Measurements from ENCODE around the gene FRS2. TPM values are rescaled to one million over a fixed set of nuclear protein-coding genes. Genes with fewer than 3 reads are reported as not detected.

The FRS2 gene
- total and polyA plus RNA-seq, 2 donors (not counting 1 experiment from before 2014, with no cell fraction given), result 11.3 to 33.7 TPM

- H3K4me1 Mint-ChIP-seq, result peaks cover 36% of the 10 kb centered on the region
- H3K27ac Mint-ChIP-seq, result no peak overlapping the region
- no peak for ATAC-seq (ENCODE audit: low read depth)
- intact Hi-C loops (cut with micrococcal nuclease), result no loop called here
- Histone ChIP-seq H3K27me3 (replicated peaks in 1 of 4; ENCODE audit: control extremely low read depth in 1 of 4, control insufficient read depth in 3 of 4, insufficient read depth in 4 of 4, low read length in 3 of 4) (no peaks in the 10 kb centered on the region), H3K4me2 (replicated peaks; ENCODE audit: low read depth, low read length, poor library complexity, severe bottlenecking) (no peak overlapping the region), H3K9me3 (ENCODE audit: control extremely low read depth in 1 of 3, control insufficient read depth in 2 of 3, insufficient read depth in 1 of 3, low read length in 2 of 3) (peaks cover 0 to 6% (median under 1%) of the 10 kb centered on the region in 3 donors), H3K9ac (ENCODE audit: low read length) (no peak overlapping the region), H3K79me2 (ENCODE audit: control insufficient read depth, insufficient read depth, low read length) (peaks cover 50% of the 10 kb centered on the region), H4K20me1 (ENCODE audit: control insufficient read depth, insufficient read depth, low read length, poor library complexity, severe bottlenecking) (peaks cover 42% of the 10 kb centered on the region), H3K4me3 (ENCODE audit: control extremely low read depth in 1 of 5, extremely low read depth in 1 of 5, insufficient read depth in 1 of 5, low read depth in 2 of 5, low read length in 4 of 5) (no peak overlapping the region), H3K4me1 (ENCODE audit: control insufficient read depth in 2 of 2, insufficient read depth in 2 of 2, low read length in 2 of 2) (peaks cover 0 to 6% of the 10 kb centered on the region in 2 donors), H2AFZ (ENCODE audit: insufficient read depth, low read depth, low read length, poor library complexity, severe bottlenecking) (no peak overlapping the region), H3K27ac (ENCODE audit: low read length in 2 of 2) (no peak overlapping the region), H3K36me3 (replicated peaks in 1 of 2; ENCODE audit: control extremely low read depth in 1 of 2, control insufficient read depth in 1 of 2, extremely low read depth in 1 of 2, insufficient read depth in 2 of 2, low read length in 1 of 2) (no peaks in the 10 kb centered on the region)
- no peak overlapping the region for H3K4me3 Mint-ChIP-seq
- no peaks in the 10 kb centered on the region for H3K27me3 Mint-ChIP-seq
- peaks cover 3% of the 10 kb centered on the region for H3K9me3 Mint-ChIP-seq (ENCODE audit: insufficient read depth)
- DNase-seq, result no peak
- POLR2A ChIA-PET, result no interaction called here
- no CpG with 5 or more reads among the region's 3 CpGs for WGBS (ENCODE audit: insufficient coverage)
- CTCF ChIA-PET, result no interaction called here
- TF ChIP-seq CTCF (IDR thresholded peaks at IDR 0.05) (no peak), EZH2 (IDR thresholded peaks at IDR 0.05; ENCODE audit: borderline replicate concordance, insufficient read depth, low read depth, low read length, poor library complexity, severe bottlenecking) (no peak)
These were observed 57.5 kb downstream of the FRS2 start for GRCh38 chr12:69527506-69528272.

- Histone ChIP-seq H3K9me3 (ENCODE audit: control extremely low read depth in 1 of 3, control insufficient read depth in 2 of 3, insufficient read depth in 1 of 3, low read length in 2 of 3) (peaks cover 0 to 2% (median 0%) of the 10 kb centered on the region in 3 donors), H3K27ac (ENCODE audit: low read length in 2 of 2) (no peak overlapping the region), H3K79me2 (ENCODE audit: control insufficient read depth, insufficient read depth, low read length) (peaks cover 37% of the 10 kb centered on the region), H3K9ac (ENCODE audit: low read length) (no peak overlapping the region), H3K4me3 (ENCODE audit: control extremely low read depth in 1 of 5, extremely low read depth in 1 of 5, insufficient read depth in 1 of 5, low read depth in 2 of 5, low read length in 4 of 5) (no peak overlapping the region), H3K36me3 (replicated peaks in 1 of 2; ENCODE audit: control extremely low read depth in 1 of 2, control insufficient read depth in 1 of 2, extremely low read depth in 1 of 2, insufficient read depth in 2 of 2, low read length in 1 of 2) (no peaks in the 10 kb centered on the region), H2AFZ (ENCODE audit: insufficient read depth, low read depth, low read length, poor library complexity, severe bottlenecking) (no peak overlapping the region), H4K20me1 (ENCODE audit: control insufficient read depth, insufficient read depth, low read length, poor library complexity, severe bottlenecking) (peaks cover 28% of the 10 kb centered on the region), H3K4me2 (replicated peaks; ENCODE audit: low read depth, low read length, poor library complexity, severe bottlenecking) (no peak overlapping the region), H3K27me3 (replicated peaks in 1 of 4; ENCODE audit: control extremely low read depth in 1 of 4, control insufficient read depth in 3 of 4, insufficient read depth in 4 of 4, low read length in 3 of 4) (no peaks in the 10 kb centered on the region), H3K4me1 (ENCODE audit: control insufficient read depth in 2 of 2, insufficient read depth in 2 of 2, low read length in 2 of 2) (peaks cover 0 to 2% of the 10 kb centered on the region in 2 donors)
- 51% methylated on average over 2 of the region's 2 CpGs for WGBS (ENCODE audit: insufficient coverage)
- DNase-seq (no peak), ATAC-seq (ENCODE audit: low read depth) (no peak)
- Mint-ChIP-seq H3K27ac (no peak overlapping the region), H3K4me3 (no peak overlapping the region), H3K9me3 (ENCODE audit: insufficient read depth) (no peaks in the 10 kb centered on the region), H3K27me3 (no peaks in the 10 kb centered on the region), H3K4me1 (peaks cover 25% of the 10 kb centered on the region)
- intact Hi-C loops (cut with micrococcal nuclease), result no loop called here
- CTCF ChIA-PET, result interaction anchor here (1.4 kb wide), 1 partner anchor 172 kb away, joined by 4 read pairs; no protein-coding TSS in a partner anchor
- TF ChIP-seq CTCF (IDR thresholded peaks at IDR 0.05), result no peak
- no peak for TF ChIP-seq EZH2 (IDR thresholded peaks at IDR 0.05; ENCODE audit: borderline replicate concordance, insufficient read depth, low read depth, low read length, poor library complexity, severe bottlenecking)
- POLR2A ChIA-PET, result no interaction called here
These were observed 58.8 kb downstream of the FRS2 start for GRCh38 chr12:69529021-69529420.
